BJ (cell line): ENCODE data around the gene MVK. TPM values are rescaled to one million over a fixed set of nuclear protein-coding genes. Genes with fewer than 3 reads are reported as not detected.

Experiments
- CTCF ChIA-PET: fragments of 350-600 bp; formaldehyde crosslinking; extraction: SDS; loops from one replicate; lab custom pipeline; 2021; ENCODE audit warnings: antibody characterized with exemption, inconsistent platforms; lab: Yijun Ruan, JAX
- POLR2A ChIA-PET: fragments of 300-600 bp; sonication (Branson Sonifier 250); formaldehyde crosslinking; extraction: SDS; loops from one replicate; lab custom pipeline; 2021; ENCODE audit warnings: antibody characterized with exemption; lab: Charles Lee
- DNase-seq: peaks from one replicate; pipeline ENCODE4 v3.0.0-alpha.2; 2011; ENCODE audit warnings: low read depth
- H3K27me3 ChIP-seq: 2 replicates; pipeline ENCODE4 v1.6.0; 2011; ENCODE audit warnings: low read length; ENCODE audit not compliant: control insufficient read depth, insufficient read depth
- H3K36me3 ChIP-seq: 2 replicates; pipeline ENCODE4 v1.5.1; 2011; ENCODE audit warnings: low read length; ENCODE audit not compliant: control insufficient read depth, insufficient read depth
- H3K4me3 ChIP-seq: 2 replicates; pipeline ENCODE4 v1.5.1; 2011; ENCODE audit warnings: low read depth, mild to moderate bottlenecking, control low read depth, low read length
- polyA plus RNA-seq: library from polyadenylated mRNA; depleted of rRNA; stranded (reverse); fragments of >200 nt; gene quantifications from 2 replicates; pipeline ENCODE4 v1.2.3, GENCODE V29; 2011
- TF ChIP-seq, protein P1 (sequence below): IDR thresholded peaks from 2 replicates; pipeline ENCODE4 v1.5.1; 2011; ENCODE audit warnings: low read depth, mild to moderate bottlenecking, control low read depth, inconsistent platforms, low read length, moderate library complexity; ENCODE audit not compliant: insufficient read depth

MVK gene
- polyA plus RNA-seq, 1 experiment, result 7.5 TPM

- Histone ChIP-seq H3K27me3 (no peaks in the 10 kb centered on the region), H3K4me3 (no peak overlapping the region), H3K36me3 (0 out of 2 replicates have a peak, but pooled peaks cover under 1% of the 10 kb centered on the region)
- no peak for DNase-seq
- POLR2A ChIA-PET, result no interaction called here
- TF ChIP-seq, protein P1, sequence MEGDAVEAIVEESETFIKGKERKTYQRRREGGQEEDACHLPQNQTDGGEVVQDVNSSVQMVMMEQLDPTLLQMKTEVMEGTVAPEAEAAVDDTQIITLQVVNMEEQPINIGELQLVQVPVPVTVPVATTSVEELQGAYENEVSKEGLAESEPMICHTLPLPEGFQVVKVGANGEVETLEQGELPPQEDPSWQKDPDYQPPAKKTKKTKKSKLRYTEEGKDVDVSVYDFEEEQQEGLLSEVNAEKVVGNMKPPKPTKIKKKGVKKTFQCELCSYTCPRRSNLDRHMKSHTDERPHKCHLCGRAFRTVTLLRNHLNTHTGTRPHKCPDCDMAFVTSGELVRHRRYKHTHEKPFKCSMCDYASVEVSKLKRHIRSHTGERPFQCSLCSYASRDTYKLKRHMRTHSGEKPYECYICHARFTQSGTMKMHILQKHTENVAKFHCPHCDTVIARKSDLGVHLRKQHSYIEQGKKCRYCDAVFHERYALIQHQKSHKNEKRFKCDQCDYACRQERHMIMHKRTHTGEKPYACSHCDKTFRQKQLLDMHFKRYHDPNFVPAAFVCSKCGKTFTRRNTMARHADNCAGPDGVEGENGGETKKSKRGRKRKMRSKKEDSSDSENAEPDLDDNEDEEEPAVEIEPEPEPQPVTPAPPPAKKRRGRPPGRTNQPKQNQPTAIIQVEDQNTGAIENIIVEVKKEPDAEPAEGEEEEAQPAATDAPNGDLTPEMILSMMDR, result no peak
- CTCF ChIA-PET, result interaction anchor here (1.0 to 1.6 kb wide), 2 partner anchors 12 to 15 kb away, joined by 3 read pairs; no protein-coding TSS in a partner anchor
These were observed 32.8 kb upstream of the MVK start for GRCh38 chr12:109540526-109541412.

GRCh38 chr12:109541413-109541726, 32.2 kb upstream of the MVK start:
- H3K36me3 ChIP-seq, result no peaks in the 10 kb centered on the region
- no peak overlapping the region for H3K4me3 ChIP-seq
- no peaks in the 10 kb centered on the region for H3K27me3 ChIP-seq
- ChIA-PET POLR2A (no interaction called here), CTCF (interaction anchor here (1.0 to 1.6 kb wide), 2 partner anchors 12 to 15 kb away, joined by 3 read pairs; no protein-coding TSS in a partner anchor)
- DNase-seq, result no peak
- TF ChIP-seq, protein P1, result no peak

GRCh38 chr12:109542014-109542413, 31.6 kb upstream of the MVK start:
- CTCF ChIA-PET, result interaction anchor here (1.0 to 1.6 kb wide), 2 partner anchors 11 to 16 kb away, joined by 3 read pairs; no protein-coding TSS in a partner anchor

DNA sequence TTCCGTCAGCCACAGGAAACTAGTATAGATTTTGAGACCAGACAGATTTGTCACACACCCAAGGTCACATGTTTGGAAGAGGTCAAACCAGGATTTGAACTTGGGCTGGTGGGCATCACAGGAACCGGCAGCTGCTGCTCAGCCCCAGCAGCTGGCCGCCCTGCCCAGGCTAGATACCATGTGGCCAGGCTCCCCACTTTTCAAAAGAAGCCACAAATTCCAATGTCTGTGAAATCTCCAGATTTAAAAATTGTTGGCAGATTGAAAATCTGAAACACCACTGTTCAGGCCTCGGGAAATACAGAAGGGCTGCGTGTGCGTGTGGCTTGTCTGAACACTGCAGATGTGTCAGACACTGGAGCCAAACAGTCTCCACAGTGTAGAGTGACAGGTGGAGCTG, 30.7 kb upstream of the MVK start:
- DNase-seq, result no peak
- ChIA-PET POLR2A (no interaction called here), CTCF (no interaction called here)
- Histone ChIP-seq H3K36me3 (no peaks in the 10 kb centered on the region), H3K27me3 (no peaks in the 10 kb centered on the region), H3K4me3 (no peak overlapping the region)
- TF ChIP-seq, protein P1, result no peak

More at GRCh38 chr12:109542014-109542413, 31.6 kb upstream of the MVK start:
- Histone ChIP-seq H3K27me3 (no peaks in the 10 kb centered on the region), H3K4me3 (no peak overlapping the region), H3K36me3 (no peaks in the 10 kb centered on the region)
- no peak for DNase-seq
- TF ChIP-seq, protein P1, result no peak
- POLR2A ChIA-PET, result no interaction called here

DNA sequence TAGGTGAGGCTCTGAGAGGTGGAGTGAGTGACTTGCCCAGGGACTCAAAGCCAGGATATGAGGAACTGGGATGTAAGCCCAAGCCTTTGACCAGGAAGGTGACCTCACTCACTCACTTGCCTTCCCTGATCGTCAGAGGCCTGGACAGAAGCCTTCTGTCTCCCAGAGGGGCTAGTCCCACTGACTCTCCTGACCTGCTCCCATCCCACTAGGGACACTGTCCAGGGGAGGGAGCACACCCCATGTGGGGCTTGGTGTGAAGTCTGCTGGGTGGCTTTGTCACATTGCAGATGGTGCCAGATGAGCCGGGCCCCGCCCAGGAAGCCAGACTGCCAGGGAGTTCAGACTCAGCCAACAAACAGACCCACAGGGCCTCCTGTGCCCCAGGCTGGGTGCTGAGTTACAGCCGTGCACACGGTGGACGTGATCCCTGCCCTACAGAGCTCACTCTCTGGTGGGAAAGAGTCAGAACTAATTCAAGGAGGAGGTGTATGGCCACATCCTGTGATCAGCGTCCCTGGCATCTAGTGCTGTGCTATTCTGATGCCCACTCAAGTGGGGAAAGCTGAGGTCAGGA, 28.6 kb upstream of the MVK start:
- ChIA-PET CTCF (interaction anchor here (1.1 to 1.4 kb wide), 3 partner anchors 26 to 117 kb away, joined by 3 to 4 read pairs (median 3); no protein-coding TSS in a partner anchor), POLR2A (no interaction called here)
- no peak for DNase-seq
- Histone ChIP-seq H3K4me3 (no peak overlapping the region), H3K27me3 (0 out of 2 replicates have a peak, but pooled peaks cover 1% of the 10 kb centered on the region), H3K36me3 (no peaks in the 10 kb centered on the region)
- TF ChIP-seq, protein P1, result no peak
